Tibial nerve (tissue), 4 donors: ENCODE data around the gene INSYN1.

Source experiments
- CTCF ChIP-seq, 5 experiments: fragments of 200-600 bp in 3 of 5; fragments of 450-650 bp in 2 of 5; sonication (generic) in 3 of 5; IDR thresholded peaks; one replicate each; pipeline ENCODE4 v1.5.1; 2016 to 2019; ENCODE audit warnings: antibody characterized with exemption in 5 of 5, mild to moderate bottlenecking in 3 of 5, moderate library complexity in 2 of 5
- EP300 ChIP-seq, 2 donors: sonication (generic); formaldehyde crosslinking; IDR thresholded peaks; one replicate each; pipeline ENCODE4 v1.6.1; 2017; ENCODE audit warnings: antibody characterized with exemption in 2 of 2, mild to moderate bottlenecking in 1 of 2
- POLR2A ChIP-seq, 2 donors: fragments of 450-650 bp; IDR thresholded peaks; one replicate each; pipeline ENCODE4 v1.6.1; 2017; ENCODE audit warnings: antibody characterized with exemption in 2 of 2, mild to moderate bottlenecking in 2 of 2, moderate library complexity in 2 of 2

GRCh38 chr15:73757571-73757970 lies 4.4 kb upstream of the INSYN1 start:
- no peak for TF ChIP-seq CTCF (IDR thresholded peaks at IDR 0.05)
- no peak for TF ChIP-seq POLR2A (IDR thresholded peaks at IDR 0.05)
- no peak for TF ChIP-seq EP300 (IDR thresholded peaks at IDR 0.05)
